Stimulated activated CD4-positive, alpha-beta T cell treated with anti-CD3 and anti-CD28 coated beads, Interleukin-2, amount 100 ng/mL, for 4 hours (primary cell): ENCODE measurements around the gene GSPT1.
"Not testable (repeated sequence)": the region's sequence is repeated elsewhere in the genome, so short reads cannot be mapped to it uniquely, and the experiment has no call there.

Experiments
- DNase-seq: peaks from one replicate; pipeline ENCODE4 v3.0.0-alpha.2; 2020; ENCODE audit warnings: low read depth

Gene GSPT1

GRCh38 chr16:11915644-11916523 lies at the start of gene GSPT1:
Gene GSPT1 (minus strand): TSS chr16:11915956. CDS start chr16:11915720, 236 bp downstream.
- peak; percentile 99 for DNase-seq

- DNase-seq, result no peak
These were observed 49.2 kb upstream of the GSPT1 start, which contains the start of gene TNFRSF17 for GRCh38 chr16:11964761-11965551. Gene TNFRSF17 (plus strand): TSS chr16:11965210. CDS start chr16:11965325, 115 bp downstream.

- no peak for DNase-seq
These were observed 48.0 kb upstream of the GSPT1 start for GRCh38 chr16:11963706-11964105.

GRCh38 chr16:11962978-11963377 lies 47.2 kb upstream of the GSPT1 start:
- DNase-seq, result not testable (repeated sequence)

GRCh38 chr16:11962457-11962856 lies 46.7 kb upstream of the GSPT1 start:
- not testable (repeated sequence) for DNase-seq

GRCh38 chr16:11957591-11958395 lies 42.0 kb upstream of the GSPT1 start:
- DNase-seq, result no peak

- no peak for DNase-seq
These were observed 40.8 kb upstream of the GSPT1 start for GRCh38 chr16:11956558-11956957.

GRCh38 chr16:11955713-11956123 lies 40.0 kb upstream of the GSPT1 start:
- DNase-seq, result no peak

GRCh38 chr16:11953576-11953975 lies 37.8 kb upstream of the GSPT1 start:
- DNase-seq, result not testable (repeated sequence)

GRCh38 chr16:11950388-11950787 lies 34.6 kb upstream of the GSPT1 start:
- no peak for DNase-seq

GRCh38 chr16:11949527-11949926 lies 33.8 kb upstream of the GSPT1 start:
- no peak for DNase-seq

GRCh38 chr16:11948819-11949218 lies 33.1 kb upstream of the GSPT1 start:
- no peak for DNase-seq

GRCh38 chr16:11946433-11946832 lies 30.7 kb upstream of the GSPT1 start:
- no peak for DNase-seq

- not testable (repeated sequence) for DNase-seq
These were observed 26.2 kb upstream of the GSPT1 start, which contains the start of gene NPIPB2 for GRCh38 chr16:11941945-11942344. Gene NPIPB2 (minus strand): TSS chr16:11942045. CDS start chr16:11942045, 0 bp downstream.

- DNase-seq, result not testable (repeated sequence)
These were observed 11.6 kb upstream of the GSPT1 start for GRCh38 chr16:11927350-11927749.

- DNase-seq, result not testable (repeated sequence)
These were observed 8.3 kb upstream of the GSPT1 start for GRCh38 chr16:11924046-11924445.

GRCh38 chr16:11916524-11917285 lies 949 bp upstream of the GSPT1 start:
- DNase-seq, result no peak

GRCh38 chr16:11915114-11915643 lies 577 bp downstream of the GSPT1 start:
- DNase-seq, result peak; percentile 16

- DNase-seq, result no peak
These were observed 1.3 kb downstream of the GSPT1 start for GRCh38 chr16:11914210-11915113.
